PC-9 (cell line): ENCODE results near the gene FAM151B. TPM values are rescaled to one million over a fixed set of nuclear protein-coding genes. Genes with fewer than 3 reads are reported as not detected.

ENCODE experiments used
- BruUV-seq: library from RNA; stranded (reverse); fragments of 400-500 nt; replicated peaks from 2 replicates; lab custom pipeline; 2021; lab: Mats Ljungman, UMichigan
- CTCF ChIA-PET: fragments of 300-600 bp; sonication (Branson Sonifier 250); formaldehyde crosslinking; loops from one replicate; lab custom pipeline; 2022; ENCODE audit warnings: antibody characterized with exemption; lab: Charles Lee
- POLR2A ChIA-PET: fragments of 300-600 bp; sonication (Branson Sonifier 250); formaldehyde crosslinking; loops from one replicate; lab custom pipeline; 2022; ENCODE audit warnings: antibody characterized with exemption; ENCODE audit not compliant: unreplicated experiment; lab: Charles Lee
- DNase-seq, 2 experiments: peaks; one replicate each; pipeline versions ENCODE4 v3.0.0 to v3.0.0-alpha.2; 2015 to 2022; ENCODE audit warnings: mixed read lengths in 1 of 2
- H2AFZ ChIP-seq: fragments of 200-600 bp; sonication (generic); 2 replicates; pipeline ENCODE4 v1.8.1; 2017; ENCODE audit warnings: antibody characterized with exemption
- H3F3A ChIP-seq: fragments of 200-600 bp; sonication (generic); 2 replicates; pipeline ENCODE4 v1.8.1; 2017; ENCODE audit warnings: antibody characterized with exemption, mild to moderate bottlenecking, low read depth; ENCODE audit not compliant: insufficient read depth
- H3K27ac ChIP-seq: fragments of 200-600 bp; sonication (generic); 2 replicates; pipeline ENCODE4 v1.6.1; 2016; ENCODE audit warnings: mixed run types
- H3K27me3 ChIP-seq: fragments of 200-600 bp; sonication (generic); 2 replicates; pipeline ENCODE4 v1.6.1; 2016; ENCODE audit warnings: low read depth, mixed run types; ENCODE audit not compliant: insufficient read depth
- H3K36me3 ChIP-seq: fragments of 200-600 bp; sonication (generic); 2 replicates; pipeline ENCODE4 v1.6.1; 2016; ENCODE audit warnings: low read depth, mixed run types
- H3K4me1 ChIP-seq: fragments of 200-600 bp; sonication (generic); replicated peaks from 2 replicates; pipeline ENCODE4 v1.6.1; 2016; ENCODE audit warnings: mixed run types; ENCODE audit not compliant: insufficient read depth
- H3K4me2 ChIP-seq: fragments of 200-600 bp; sonication (generic); 2 replicates; pipeline ENCODE4 v1.6.1; 2017; ENCODE audit warnings: mixed run types
- H3K4me3 ChIP-seq: fragments of 200-600 bp; sonication (generic); 2 replicates; pipeline ENCODE4 v1.6.1; 2016; ENCODE audit warnings: mixed run types
- H3K79me2 ChIP-seq: fragments of 200-600 bp; sonication (generic); 2 replicates; pipeline ENCODE4 v1.6.1; 2017; ENCODE audit warnings: low read depth, mixed run types
- H3K9me2 ChIP-seq: fragments of 200-600 bp; sonication (generic); 2 replicates; pipeline ENCODE4 v1.8.1; 2017; ENCODE audit warnings: mild to moderate bottlenecking; ENCODE audit not compliant: insufficient read depth
- H3K9me3 ChIP-seq: fragments of 200-600 bp; sonication (generic); 2 replicates; pipeline ENCODE4 v1.8.1; 2016; ENCODE audit warnings: low read depth; ENCODE audit not compliant: insufficient read depth
- H4K20me1 ChIP-seq: fragments of 200-600 bp; sonication (generic); 2 replicates; pipeline ENCODE4 v1.8.1; 2017; ENCODE audit not compliant: insufficient read depth
- EZH2 ChIP-seq: fragments of 200-600 bp; sonication (generic); IDR thresholded peaks from 2 replicates; pipeline ENCODE4 v1.8.0; 2017; ENCODE audit warnings: antibody characterized with exemption, low read depth
- intact Hi-C: fragments of 100-400 bp; cut with micrococcal nuclease; formaldehyde crosslinking; loops from one replicate; pipeline ENCODE4 v1.10.0; 2022; ENCODE audit not compliant: unreplicated experiment
- total RNA-seq: library from RNA; stranded (reverse); gene quantifications from 2 replicates; pipeline ENCODE4 v1.2.3, GENCODE V29; 2021
- TF ChIP-seq, protein P1 (sequence below): fragments of 200-600 bp; sonication (generic); conservative IDR thresholded peaks from 2 replicates; pipeline ENCODE4 v1.6.1; 2017; ENCODE audit warnings: mixed run types, antibody characterized with exemption, mild to moderate bottlenecking, moderate library complexity

FAM151B gene
- total RNA-seq, 1 experiment from 2014 or later, result 1.7 TPM

- H3K4me2 ChIP-seq, result no peak overlapping the region
- intact Hi-C loops, result no loop called here
- BruUV-seq, result no TSS peak
- no peaks in the 10 kb centered on the region for H3F3A ChIP-seq
- H3K27me3 ChIP-seq, result no peaks in the 10 kb centered on the region
- TF ChIP-seq, protein P1, sequence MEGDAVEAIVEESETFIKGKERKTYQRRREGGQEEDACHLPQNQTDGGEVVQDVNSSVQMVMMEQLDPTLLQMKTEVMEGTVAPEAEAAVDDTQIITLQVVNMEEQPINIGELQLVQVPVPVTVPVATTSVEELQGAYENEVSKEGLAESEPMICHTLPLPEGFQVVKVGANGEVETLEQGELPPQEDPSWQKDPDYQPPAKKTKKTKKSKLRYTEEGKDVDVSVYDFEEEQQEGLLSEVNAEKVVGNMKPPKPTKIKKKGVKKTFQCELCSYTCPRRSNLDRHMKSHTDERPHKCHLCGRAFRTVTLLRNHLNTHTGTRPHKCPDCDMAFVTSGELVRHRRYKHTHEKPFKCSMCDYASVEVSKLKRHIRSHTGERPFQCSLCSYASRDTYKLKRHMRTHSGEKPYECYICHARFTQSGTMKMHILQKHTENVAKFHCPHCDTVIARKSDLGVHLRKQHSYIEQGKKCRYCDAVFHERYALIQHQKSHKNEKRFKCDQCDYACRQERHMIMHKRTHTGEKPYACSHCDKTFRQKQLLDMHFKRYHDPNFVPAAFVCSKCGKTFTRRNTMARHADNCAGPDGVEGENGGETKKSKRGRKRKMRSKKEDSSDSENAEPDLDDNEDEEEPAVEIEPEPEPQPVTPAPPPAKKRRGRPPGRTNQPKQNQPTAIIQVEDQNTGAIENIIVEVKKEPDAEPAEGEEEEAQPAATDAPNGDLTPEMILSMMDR, result no peak
- no peak for TF ChIP-seq EZH2
- 0 out of 2 replicates have a peak, but pooled peaks cover 3% of the 10 kb centered on the region for H3K9me2 ChIP-seq
- no peaks in the 10 kb centered on the region for H3K9me3 ChIP-seq
- H3K36me3 ChIP-seq, result no peaks in the 10 kb centered on the region
- no peaks in the 10 kb centered on the region for H3K79me2 ChIP-seq
- ChIA-PET CTCF (no interaction called here), POLR2A (no interaction called here)
- no peak for DNase-seq
- no peak overlapping the region for H3K27ac ChIP-seq
- H3K4me3 ChIP-seq, result no peak overlapping the region
- H4K20me1 ChIP-seq, result no peaks in the 10 kb centered on the region
- no peak overlapping the region for H2AFZ ChIP-seq
- no peaks in the 10 kb centered on the region for H3K4me1 ChIP-seq
Observed at GRCh38 chr5:80559244-80559643, 71.3 kb downstream of the FAM151B start.

DNA sequence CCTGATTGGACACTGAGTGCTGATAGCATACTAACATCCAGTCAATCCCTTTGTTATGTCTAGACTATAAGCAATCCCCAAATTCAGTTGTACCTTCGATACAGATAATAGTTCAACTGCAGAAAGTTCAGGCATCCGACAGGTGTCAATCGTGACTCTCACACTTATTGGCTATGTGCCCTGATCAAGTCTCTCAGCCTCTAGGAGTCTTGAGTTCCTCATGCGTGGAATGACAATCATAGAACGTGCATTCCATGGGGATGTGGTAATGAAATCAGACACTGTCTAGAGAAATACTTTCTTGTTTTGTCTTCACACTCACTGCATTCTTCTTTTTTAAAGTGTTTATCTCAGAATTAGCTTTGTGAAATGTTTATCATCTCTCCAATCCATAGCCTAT lies 77.4 kb downstream of the FAM151B start:
- Histone ChIP-seq H3K4me3 (no peak overlapping the region), H3K27ac (no peak overlapping the region), H3K4me1 (peaks cover 10% of the 10 kb centered on the region), H3K27me3 (no peaks in the 10 kb centered on the region), H3K9me2 (no peaks in the 10 kb centered on the region), H2AFZ (no peak overlapping the region), H4K20me1 (no peaks in the 10 kb centered on the region), H3K9me3 (no peaks in the 10 kb centered on the region), H3F3A (no peaks in the 10 kb centered on the region), H3K79me2 (no peaks in the 10 kb centered on the region), H3K36me3 (no peaks in the 10 kb centered on the region), H3K4me2 (no peak overlapping the region)
- DNase-seq, result peak in 1 of 2 experiments; percentile 45
- ChIA-PET POLR2A (no interaction called here), CTCF (no interaction called here)
- BruUV-seq, result no TSS peak
- intact Hi-C loops, result loop anchor here (10.0 kb wide), 1 partner anchor 71 kb away; no protein-coding TSS in a partner anchor
- TF ChIP-seq, protein P1, result no peak
- TF ChIP-seq EZH2, result no peak

DNA sequence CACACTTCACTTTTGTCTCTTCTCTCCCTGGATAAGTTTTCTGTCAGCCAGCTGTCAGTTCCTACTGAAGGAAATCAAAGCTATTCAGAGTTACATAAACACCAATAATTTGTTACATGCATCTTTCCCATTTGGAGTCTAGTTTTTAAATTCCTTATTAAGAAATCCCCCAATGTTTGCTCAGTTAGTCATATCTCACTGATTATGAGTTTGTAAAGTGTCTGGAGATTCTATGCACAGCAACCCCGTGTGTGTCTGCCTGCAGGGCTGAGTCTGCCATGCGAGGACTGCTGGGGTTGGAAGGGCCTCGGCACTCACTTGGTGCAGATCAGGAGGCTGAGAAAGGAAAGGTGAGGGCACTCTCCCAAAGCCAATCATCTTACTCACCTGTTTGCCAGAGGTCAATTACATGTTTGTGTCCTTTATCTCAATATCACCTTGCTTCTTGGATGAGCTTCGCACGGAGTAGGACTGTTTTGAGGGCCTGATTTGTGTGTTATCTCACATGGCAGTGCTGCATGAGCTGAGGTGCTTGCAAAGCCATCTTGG lies 78.9 kb downstream of the FAM151B start:
- H3K79me2 ChIP-seq, result no peaks in the 10 kb centered on the region
- H3K4me3 ChIP-seq, result no peak overlapping the region
- no peaks in the 10 kb centered on the region for H3K9me2 ChIP-seq
- no peak overlapping the region for H2AFZ ChIP-seq
- no TSS peak for BruUV-seq
- H3K27me3 ChIP-seq, result no peaks in the 10 kb centered on the region
- POLR2A ChIA-PET, result no interaction called here
- no peaks in the 10 kb centered on the region for H3K9me3 ChIP-seq
- H4K20me1 ChIP-seq, result no peaks in the 10 kb centered on the region
- H3F3A ChIP-seq, result no peaks in the 10 kb centered on the region
- peaks cover 10% of the 10 kb centered on the region for H3K4me1 ChIP-seq
- H3K4me2 ChIP-seq, result peak overlapping the region; percentile 5; the same call in 1 of the 2 replicates
- TF ChIP-seq EZH2, result no peak
- TF ChIP-seq, protein P1, result no peak
- DNase-seq, result peak in 1 of 2 experiments; percentile 59
- H3K36me3 ChIP-seq, result no peaks in the 10 kb centered on the region
- CTCF ChIA-PET, result no interaction called here
- H3K27ac ChIP-seq, result no peak overlapping the region
- intact Hi-C loops, result loop anchor here (10.0 kb wide), 1 partner anchor 72 kb away; no protein-coding TSS in a partner anchor
